NCI-H446 (cell line): ENCODE data around the gene ADM2.

Experiments
- DNase-seq, 2 experiments: peaks; one replicate each; lab custom pipeline; 2025; lab: John Stamatoyannopoulos, UW

ADM2 gene

DNA sequence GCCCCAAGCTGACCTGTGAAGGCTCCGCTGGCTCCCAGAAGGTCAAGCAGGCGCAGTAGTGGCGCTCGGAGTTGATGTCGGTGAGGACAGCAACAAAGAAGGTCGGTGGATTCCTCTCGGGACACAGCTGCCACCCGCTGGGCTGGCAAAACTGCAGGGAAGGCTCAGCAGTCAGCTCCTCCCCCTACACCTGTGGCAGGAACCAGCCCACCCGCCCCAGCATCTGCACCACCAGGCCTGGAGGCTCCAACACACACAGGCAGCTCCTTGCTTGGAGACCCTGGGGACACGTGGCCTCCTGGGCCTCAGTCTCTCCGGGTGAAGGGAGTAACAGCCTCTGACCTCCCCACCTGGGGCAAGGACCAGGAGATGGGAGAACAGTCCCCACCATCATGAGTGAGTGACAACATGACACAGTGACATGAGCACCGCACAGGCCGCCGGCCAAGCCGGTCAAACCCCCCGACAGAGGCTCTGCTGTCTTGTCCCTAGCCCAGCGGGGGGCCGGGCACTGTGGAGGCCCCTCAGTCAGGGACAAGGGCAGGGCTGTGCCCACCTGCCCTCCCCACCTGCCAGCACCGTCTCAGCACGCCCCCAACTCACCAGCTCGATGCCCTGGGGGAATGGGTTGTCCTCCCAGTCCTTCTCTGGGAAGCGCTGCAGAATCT is 13.4 kb upstream of the ADM2 start:
- DNase-seq: no peak

DNA sequence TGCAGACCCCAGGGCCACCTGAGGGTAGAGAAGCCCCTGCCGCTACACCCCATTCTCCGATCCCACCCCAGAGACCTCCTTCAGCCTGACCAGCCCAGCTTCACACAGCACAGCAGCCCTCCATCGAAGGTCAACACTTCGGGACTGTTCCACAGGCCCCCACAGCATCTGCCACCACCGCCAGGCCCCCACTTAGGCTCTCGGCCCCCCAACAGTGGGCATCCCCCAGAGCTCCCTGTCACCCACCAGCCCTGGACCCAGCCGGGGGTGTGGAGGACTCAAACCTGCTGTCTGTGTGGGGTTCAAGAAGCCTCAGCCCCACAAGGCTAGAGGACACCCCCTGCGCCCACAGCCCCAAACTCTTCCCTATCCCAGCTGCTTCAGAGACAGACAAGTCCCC is 12.7 kb upstream of the ADM2 start:
- no peak for DNase-seq

DNA sequence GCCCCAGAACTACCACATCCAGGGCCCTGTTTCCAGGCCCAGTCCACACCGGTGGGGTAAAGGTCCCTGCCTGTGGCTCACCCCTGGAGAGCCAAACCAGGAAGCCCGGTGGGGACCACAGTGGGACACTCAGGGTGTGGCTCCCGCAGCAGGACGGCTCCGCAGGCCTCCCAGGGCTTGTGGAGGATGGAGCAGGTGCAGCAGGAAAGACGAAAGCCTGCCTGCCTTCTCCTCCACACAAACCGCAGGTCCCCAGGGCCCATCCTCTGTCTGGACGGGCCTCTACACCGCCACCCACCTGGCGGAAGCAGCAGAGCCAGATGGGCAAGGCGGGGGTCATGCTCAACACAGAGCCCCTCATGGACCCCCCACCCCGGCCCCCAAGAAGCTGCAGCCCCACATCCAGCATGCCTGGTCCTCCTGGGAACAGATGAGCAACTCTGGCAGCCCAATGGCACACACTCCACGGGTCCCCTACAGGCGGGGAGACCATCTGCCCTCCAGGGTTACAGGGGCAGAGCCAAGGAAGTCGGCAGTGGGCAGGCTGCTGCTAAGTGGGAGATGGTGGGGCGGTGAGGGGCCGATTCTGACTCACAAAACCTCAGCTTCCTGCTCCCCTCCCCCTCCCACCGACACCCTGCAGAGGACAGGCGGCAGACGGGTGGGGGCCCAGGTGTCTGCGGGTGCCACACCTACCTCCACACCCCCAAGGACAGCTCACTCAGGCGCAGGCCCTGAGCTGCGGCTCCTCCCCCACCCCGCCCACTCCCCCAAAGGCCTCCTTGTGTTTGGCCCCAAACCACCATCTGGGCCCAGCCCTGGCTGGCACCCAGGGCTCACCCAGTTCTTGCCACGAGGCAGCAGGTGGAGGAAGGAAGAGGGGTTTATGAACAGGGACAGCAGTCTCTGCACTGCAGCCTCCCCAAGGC is 11.7 kb upstream of the ADM2 start:
- peak in 1 of 2 experiments; percentile 46 for DNase-seq

DNA sequence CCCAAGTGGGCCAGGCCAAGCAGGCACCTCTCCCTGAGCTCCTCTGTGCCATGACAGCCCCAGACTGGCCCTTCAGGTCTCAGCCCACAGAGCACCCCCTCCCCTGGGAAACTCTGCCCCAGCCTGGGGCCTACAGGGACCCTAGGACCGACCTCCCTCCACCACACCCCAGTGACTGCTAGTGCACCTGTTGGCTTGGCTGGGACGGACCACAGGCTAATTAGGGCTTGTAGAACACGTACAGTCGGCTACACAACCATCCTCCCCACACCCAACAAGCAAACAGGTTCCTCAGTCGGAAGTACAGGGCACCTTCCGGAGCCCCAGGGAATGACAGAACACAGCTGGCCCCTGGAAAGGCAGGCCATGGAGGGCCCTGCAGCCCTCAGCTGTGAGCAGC is 10.9 kb upstream of the ADM2 start:
- no peak for DNase-seq

DNA sequence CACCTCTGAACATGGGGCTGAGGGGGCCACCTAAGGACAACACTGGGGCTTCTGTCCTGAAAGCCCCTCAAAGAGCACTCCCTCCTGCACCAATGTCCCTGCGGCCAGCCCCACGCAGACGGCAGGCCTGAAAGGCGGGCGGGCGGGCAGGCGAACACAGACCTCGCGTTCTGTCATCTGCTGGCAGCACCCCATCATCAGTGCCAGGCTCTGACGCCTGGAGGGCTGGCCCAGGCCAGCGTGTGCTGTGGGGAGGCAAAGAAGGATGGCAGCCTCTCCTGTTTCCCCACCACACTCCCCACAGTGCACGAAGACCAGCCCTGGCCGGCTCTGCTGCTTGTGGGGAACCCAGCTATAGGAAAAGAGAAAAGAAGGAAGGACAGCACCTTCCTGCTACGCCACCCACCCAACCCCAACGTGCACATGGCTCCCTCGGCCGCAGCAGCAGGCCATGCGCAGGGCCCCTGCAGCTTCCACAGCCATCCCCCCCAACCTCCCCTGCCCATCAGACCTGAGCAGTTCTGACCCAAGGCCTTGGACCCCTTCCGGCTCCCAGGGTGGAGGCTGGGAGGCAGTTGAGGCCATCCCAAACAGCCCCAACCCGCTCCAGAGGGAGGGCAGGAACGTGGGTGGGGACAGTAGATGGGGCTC is 10.0 kb upstream of the ADM2 start:
- DNase-seq: no peak

GRCh38 chr22:50471962-50472361 is 9.4 kb upstream of the ADM2 start:
- DNase-seq: no peak

DNA sequence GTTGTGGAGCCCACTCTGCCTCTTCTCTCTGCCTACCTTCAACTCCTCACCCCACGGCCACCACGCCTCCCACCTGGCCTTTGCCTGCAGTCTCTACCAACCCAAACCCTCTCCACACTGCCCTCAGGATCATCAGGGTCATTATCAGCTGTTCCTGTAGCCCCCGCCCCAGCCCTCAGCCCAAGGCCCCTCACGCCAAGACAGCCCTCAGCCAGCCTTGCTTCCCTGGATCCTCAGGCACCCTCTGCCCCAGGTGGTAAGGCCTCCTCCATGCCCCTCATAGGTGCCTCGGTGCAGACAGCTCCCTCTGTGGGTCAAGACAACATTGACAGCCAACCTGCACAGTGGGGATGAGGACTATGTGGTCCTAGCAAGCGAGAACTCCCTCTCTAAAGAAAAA is 8.3 kb upstream of the ADM2 start:
- no peak for DNase-seq

GRCh38 chr22:50473855-50474671 is 7.3 kb upstream of the ADM2 start:
- DNase-seq: no peak

DNA sequence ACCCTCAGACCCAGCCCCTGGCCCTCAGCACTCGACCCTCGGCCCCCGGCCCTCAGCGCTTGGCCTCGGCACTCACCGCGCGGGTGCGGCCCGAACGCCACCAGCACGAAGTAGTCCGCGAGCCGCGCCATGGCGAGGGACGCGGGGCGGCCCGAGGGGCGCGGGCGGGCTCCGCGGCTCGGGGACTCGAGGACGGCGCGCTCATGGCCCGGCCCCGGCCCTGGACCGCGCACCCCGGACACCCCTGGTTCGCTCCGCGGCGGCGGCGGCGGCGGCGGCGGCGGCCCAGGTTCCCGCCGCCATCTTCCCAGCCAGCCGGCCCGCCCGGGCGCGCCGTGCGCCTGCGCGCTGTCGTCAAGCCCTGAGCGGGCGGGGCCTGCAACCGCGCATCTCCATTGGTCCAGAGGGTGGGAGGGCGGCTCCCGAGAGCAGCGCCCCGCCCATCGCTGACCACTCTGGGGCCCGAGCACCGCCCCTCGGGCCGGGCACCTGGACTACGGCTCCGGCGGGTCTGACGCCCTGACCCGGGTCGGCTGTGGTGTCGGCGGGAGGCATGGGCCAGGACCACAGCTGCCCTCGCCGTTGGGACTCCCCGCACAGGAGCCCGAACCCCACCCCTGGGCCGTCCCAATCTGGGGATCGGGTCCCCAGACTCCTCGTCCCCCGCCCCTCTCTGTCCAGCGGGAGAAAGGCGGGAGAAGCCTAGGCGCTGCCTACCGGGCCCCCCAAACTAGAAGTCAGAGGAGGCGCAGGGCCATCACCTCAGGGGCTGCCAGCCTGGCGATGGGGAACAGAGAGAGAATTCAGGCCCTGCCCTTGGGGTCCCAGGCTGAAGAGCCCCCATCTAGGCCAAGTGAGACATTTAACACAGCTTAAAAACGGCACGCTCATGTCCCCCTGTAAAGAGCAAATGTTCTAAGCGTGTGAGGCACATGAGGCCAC is 6.4 kb upstream of the ADM2 start, which contains the start of gene SBF1:
Gene SBF1, minus strand, starts transcription at position 326 of the 942 bp plus-strand sequence. Its CDS starts 195 bp downstream, at position 131.
- peak; percentile 48 to 88 for DNase-seq

GRCh38 chr22:50475652-50476002 is 5.7 kb upstream of the ADM2 start:
- DNase-seq: no peak

- no peak for DNase-seq
Observed at GRCh38 chr22:50476868-50477267, 4.5 kb upstream of the ADM2 start.

DNA sequence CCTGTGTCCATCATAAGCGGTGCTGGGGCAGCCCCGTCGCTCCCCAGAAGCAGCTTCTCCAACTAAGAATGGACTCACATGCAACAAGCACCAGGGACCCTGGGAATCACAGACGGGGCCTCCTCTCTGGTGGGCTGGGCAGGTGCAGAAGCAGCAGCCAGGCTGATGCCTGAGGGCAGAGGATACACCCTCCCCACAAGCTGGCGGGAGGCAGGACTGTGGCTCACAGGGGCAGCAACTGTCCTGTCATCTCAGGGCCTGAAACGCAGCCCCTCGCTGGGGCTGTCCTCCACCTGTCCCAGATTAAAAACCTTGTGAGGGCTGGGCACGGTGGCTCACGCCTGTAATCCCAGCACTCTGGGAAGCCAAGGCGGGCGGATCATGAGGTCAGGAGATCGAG is 3.4 kb upstream of the ADM2 start:
- DNase-seq: no peak

- DNase-seq: no peak
Observed at GRCh38 chr22:50479721-50480120, 1.6 kb upstream of the ADM2 start.

GRCh38 chr22:50481045-50481439 is 301 bp upstream of the ADM2 start:
- no peak for DNase-seq

DNA sequence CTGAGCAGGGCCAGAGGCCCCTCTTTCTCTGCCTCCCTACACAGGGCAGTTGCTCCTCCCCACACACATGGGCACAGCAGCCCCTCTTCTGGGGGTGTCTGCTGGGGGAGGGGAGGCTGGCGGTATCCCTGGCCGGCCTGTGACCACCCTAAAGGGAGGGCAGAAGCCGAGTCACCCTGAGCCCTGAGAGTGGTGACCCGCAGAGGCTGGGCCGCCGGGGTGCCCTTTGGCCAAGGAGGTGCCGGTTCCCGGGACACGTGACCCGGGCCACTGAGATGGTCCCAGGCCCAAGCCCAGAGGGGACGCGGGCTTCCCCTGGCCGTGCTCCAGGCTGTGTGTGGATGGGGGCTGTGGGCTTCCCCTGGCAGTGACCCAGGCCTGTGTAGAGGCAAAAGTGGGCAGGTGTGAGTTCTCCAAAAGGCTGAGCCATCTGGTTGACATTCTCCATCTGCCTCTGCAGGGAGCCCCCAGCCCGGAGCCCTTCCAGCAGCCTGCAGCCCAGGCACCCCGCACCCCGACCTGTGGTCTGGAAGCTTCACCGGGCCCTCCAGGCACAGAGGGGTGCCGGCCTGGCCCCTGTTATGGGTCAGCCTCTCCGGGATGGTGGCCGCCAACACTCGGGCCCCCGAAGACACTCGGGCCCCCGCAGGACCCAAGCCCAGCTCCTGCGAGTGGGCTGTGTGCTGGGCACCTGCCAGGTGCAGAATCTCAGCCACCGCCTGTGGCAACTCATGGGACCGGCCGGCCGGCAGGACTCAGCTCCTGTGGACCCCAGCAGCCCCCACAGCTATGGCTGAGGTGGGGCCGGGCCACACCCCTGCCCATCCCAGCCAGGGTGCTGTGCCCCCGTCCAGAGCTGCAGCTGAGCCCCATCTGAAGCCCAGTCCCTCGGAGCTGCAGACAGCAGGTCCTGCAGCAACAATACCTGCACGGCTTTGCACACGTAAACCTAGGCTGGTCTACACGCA is 1.0 kb downstream of the ADM2 start:
- no peak for DNase-seq

DNA sequence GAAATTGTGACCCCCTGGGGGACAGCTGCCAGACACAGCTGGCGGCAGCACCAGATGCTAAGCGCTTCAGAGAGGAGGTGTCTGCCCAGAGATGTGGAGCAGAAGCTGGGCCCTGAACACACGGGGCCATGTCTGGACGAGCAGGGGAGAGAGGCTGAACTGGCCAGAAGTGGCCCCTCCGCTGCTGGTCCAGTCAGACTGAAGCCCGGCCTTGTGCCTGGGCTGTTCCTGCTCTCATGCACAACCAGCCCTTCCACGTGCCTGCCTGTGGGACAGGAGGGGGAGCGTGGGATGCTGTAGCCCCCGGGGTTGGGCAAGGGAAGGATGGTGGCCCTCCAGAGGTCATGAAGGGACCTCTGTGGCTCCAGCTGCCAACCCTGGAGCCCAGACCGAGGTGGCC is 1.8 kb downstream of the ADM2 start:
- no peak for DNase-seq

- no peak for DNase-seq
Observed at GRCh38 chr22:50483556-50483955, 2.2 kb downstream of the ADM2 start.

GRCh38 chr22:50483977-50484853 is 2.9 kb downstream of the ADM2 start:
- no peak for DNase-seq
